ENCODE results near the gene TASP1. TPM values are rescaled to one million over a fixed set of nuclear protein-coding genes. Genes with fewer than 3 reads are reported as not detected.
"Not testable (repeated sequence)": the region's sequence is repeated elsewhere in the genome, so short reads cannot be mapped to it uniquely, and the experiment has no call there.

TASP1 gene
- total RNA-seq, 1 experiment from 2014 or later = 25.9 TPM

DNA sequence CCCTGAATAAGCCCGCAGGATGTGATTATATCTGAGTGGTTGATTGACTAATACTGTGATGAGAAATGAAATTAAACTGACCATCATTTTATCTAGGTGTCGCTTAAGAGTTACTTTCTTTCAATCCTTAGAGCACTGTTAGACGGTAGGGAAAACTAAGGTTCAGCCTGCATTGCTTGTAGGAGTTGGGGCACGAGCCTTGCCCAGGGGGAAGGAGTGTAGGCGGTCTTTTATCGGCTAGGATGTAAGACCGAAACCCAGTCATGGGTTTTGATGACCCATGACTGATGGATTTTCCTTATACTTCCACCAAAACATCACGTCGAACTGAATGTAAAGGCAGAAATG, 392 bp upstream of the TASP1 start:
- intact Hi-C loops (cut with micrococcal nuclease; ENCODE audit: unreplicated experiment) = no loop called here
- no peak for DNase-seq
- Histone ChIP-seq H3K9me3 (ENCODE audit: insufficient read depth, low read depth) (no peaks in the 10 kb centered on the region), H3F3A (ENCODE audit: insufficient read depth, low read depth) (peaks cover 6% of the 10 kb centered on the region; the same call in 1 of the 2 replicates), H4K20me1 (ENCODE audit: insufficient read depth) (0 out of 2 replicates have a peak, but pooled peaks cover 4% of the 10 kb centered on the region), H3K4me2 (peak overlapping the region; percentile 92), H3K4me1 (replicated peaks; ENCODE audit: insufficient read depth) (peaks cover 18% of the 10 kb centered on the region), H3K27me3 (ENCODE audit: insufficient read depth, low read depth) (no peaks in the 10 kb centered on the region), H3K9me2 (ENCODE audit: insufficient read depth) (no peaks in the 10 kb centered on the region), H2AFZ (peak overlapping the region; percentile 91), H3K27ac (peak overlapping the region; percentile 50; the same call in 1 of the 2 replicates), H3K4me3 (peak overlapping the region; percentile 98), H3K36me3 (ENCODE audit: low read depth) (no peaks in the 10 kb centered on the region), H3K79me2 (ENCODE audit: low read depth) (peaks cover 44% of the 10 kb centered on the region)
- TF ChIP-seq EZH2 (IDR thresholded peaks at IDR 0.05; ENCODE audit: low read depth) = no peak
- TF ChIP-seq, protein P1, sequence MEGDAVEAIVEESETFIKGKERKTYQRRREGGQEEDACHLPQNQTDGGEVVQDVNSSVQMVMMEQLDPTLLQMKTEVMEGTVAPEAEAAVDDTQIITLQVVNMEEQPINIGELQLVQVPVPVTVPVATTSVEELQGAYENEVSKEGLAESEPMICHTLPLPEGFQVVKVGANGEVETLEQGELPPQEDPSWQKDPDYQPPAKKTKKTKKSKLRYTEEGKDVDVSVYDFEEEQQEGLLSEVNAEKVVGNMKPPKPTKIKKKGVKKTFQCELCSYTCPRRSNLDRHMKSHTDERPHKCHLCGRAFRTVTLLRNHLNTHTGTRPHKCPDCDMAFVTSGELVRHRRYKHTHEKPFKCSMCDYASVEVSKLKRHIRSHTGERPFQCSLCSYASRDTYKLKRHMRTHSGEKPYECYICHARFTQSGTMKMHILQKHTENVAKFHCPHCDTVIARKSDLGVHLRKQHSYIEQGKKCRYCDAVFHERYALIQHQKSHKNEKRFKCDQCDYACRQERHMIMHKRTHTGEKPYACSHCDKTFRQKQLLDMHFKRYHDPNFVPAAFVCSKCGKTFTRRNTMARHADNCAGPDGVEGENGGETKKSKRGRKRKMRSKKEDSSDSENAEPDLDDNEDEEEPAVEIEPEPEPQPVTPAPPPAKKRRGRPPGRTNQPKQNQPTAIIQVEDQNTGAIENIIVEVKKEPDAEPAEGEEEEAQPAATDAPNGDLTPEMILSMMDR (conservative IDR thresholded peaks at IDR 0.05) = no peak
- ChIA-PET POLR2A (ENCODE audit: unreplicated experiment) (interaction anchor here (0.6 to 0.9 kb wide), 3 partner anchors 133 to 709 kb away, joined by 3 to 32 read pairs (median 3); no protein-coding TSS in a partner anchor), CTCF (no interaction called here)
- no TSS peak for BruUV-seq (replicated peaks)

DNA sequence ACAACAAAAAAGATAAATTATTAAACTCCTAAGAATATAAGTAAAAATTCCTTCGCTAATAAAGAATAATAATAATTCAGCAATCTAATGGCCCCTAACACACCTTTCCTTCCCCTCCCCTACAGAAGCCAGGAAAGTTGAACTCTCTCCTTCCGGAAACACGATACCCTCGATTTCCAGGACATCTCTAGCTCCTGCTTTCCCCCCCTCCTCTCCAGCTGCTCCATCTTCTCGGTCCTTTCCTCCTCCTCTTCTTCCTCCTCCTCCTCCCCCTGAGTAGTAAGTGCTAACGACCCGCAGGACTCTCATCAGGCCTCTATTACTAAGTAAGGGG, 603 bp downstream of the TASP1 start:
- Histone ChIP-seq H4K20me1 (ENCODE audit: insufficient read depth) (peaks cover 8% of the 10 kb centered on the region), H2AFZ (peak overlapping the region; percentile 92), H3F3A (ENCODE audit: insufficient read depth, low read depth) (peaks cover 6% of the 10 kb centered on the region; the same call in 1 of the 2 replicates), H3K9me3 (ENCODE audit: insufficient read depth, low read depth) (no peaks in the 10 kb centered on the region), H3K36me3 (ENCODE audit: low read depth) (no peaks in the 10 kb centered on the region), H3K4me3 (peak overlapping the region; percentile 98), H3K4me2 (peak overlapping the region; percentile 81), H3K9me2 (ENCODE audit: insufficient read depth) (no peaks in the 10 kb centered on the region), H3K27ac (peak overlapping the region; percentile 74), H3K79me2 (ENCODE audit: low read depth) (peaks cover 53% of the 10 kb centered on the region), H3K27me3 (ENCODE audit: insufficient read depth, low read depth) (no peaks in the 10 kb centered on the region), H3K4me1 (replicated peaks; ENCODE audit: insufficient read depth) (peaks cover 18% of the 10 kb centered on the region)
- no TSS peak for BruUV-seq (replicated peaks)
- DNase-seq = peak in 1 of 2 experiments; percentile 35
- ChIA-PET POLR2A (ENCODE audit: unreplicated experiment) (interaction anchor here (0.6 to 1.0 kb wide), 2 partner anchors 23 to 49 kb away, joined by 3 to 5 read pairs; no protein-coding TSS in a partner anchor), CTCF (no interaction called here)
- intact Hi-C loops (cut with micrococcal nuclease; ENCODE audit: unreplicated experiment) = no loop called here
- no peak for TF ChIP-seq EZH2 (IDR thresholded peaks at IDR 0.05; ENCODE audit: low read depth)
- TF ChIP-seq, protein P1 (conservative IDR thresholded peaks at IDR 0.05) = no peak

DNA sequence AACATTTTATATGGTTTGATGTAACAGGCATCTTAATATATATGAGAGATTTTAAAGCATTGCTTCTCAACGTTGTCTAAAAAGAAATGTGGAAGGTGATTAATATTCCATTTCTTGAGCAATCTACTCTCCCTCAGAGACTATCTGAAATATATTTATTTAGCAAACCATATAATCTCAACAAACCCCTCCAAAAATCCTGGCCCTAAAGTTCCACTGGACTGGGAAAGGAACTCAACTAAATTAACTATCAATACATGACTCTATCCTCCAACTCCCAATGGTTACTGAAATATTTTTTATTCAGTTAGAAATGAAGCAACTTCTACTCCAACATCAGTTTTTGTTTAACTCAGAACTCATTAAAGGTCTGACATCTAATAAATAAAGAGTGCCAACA, 6.3 kb downstream of the TASP1 start:
- H2AFZ ChIP-seq = no peak overlapping the region
- intact Hi-C loops (cut with micrococcal nuclease; ENCODE audit: unreplicated experiment) = no loop called here
- no peak overlapping the region for H3K27ac ChIP-seq
- H3K9me3 ChIP-seq (ENCODE audit: insufficient read depth, low read depth) = no peaks in the 10 kb centered on the region
- 0 out of 2 replicates have a peak, but pooled peaks cover 6% of the 10 kb centered on the region for H3K36me3 ChIP-seq (ENCODE audit: low read depth)
- no peaks in the 10 kb centered on the region for H3F3A ChIP-seq (ENCODE audit: insufficient read depth, low read depth)
- H3K4me3 ChIP-seq = no peak overlapping the region
- no TSS peak for BruUV-seq (replicated peaks)
- POLR2A ChIA-PET (ENCODE audit: unreplicated experiment) = no interaction called here
- no peak for DNase-seq
- TF ChIP-seq EZH2 (IDR thresholded peaks at IDR 0.05; ENCODE audit: low read depth) = no peak
- TF ChIP-seq, protein P1 (conservative IDR thresholded peaks at IDR 0.05) = no peak
- no peaks in the 10 kb centered on the region for H3K27me3 ChIP-seq (ENCODE audit: insufficient read depth, low read depth)
- 0 out of 2 replicates have a peak, but pooled peaks cover 7% of the 10 kb centered on the region for H3K4me1 ChIP-seq (replicated peaks; ENCODE audit: insufficient read depth)
- H3K4me2 ChIP-seq = no peak overlapping the region
- H3K9me2 ChIP-seq (ENCODE audit: insufficient read depth) = no peaks in the 10 kb centered on the region
- peaks cover 62% of the 10 kb centered on the region for H3K79me2 ChIP-seq (ENCODE audit: low read depth)
- CTCF ChIA-PET = no interaction called here
- peaks cover 19% of the 10 kb centered on the region for H4K20me1 ChIP-seq (ENCODE audit: insufficient read depth)

DNA sequence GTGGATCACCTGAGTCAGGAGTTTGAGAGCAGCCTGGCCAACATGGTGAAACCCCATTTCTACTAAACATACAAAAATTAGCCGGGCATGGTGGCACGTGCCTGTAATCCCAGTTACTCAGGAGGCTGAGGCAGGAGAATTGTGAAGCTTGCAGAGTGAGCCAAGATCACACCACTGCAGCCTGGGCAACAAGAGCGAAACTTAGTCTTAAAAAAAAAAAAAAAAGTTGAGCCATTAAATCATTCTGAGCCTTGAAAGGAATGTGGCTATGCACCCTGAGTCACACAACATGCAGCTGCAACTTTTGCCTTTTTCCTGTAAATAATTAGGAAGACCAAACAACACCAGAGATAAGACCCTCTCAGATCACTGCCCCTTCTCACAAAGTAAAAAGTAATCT, 11.2 kb downstream of the TASP1 start:
- H3K4me2 ChIP-seq; H3K9me3 ChIP-seq (ENCODE audit: insufficient read depth, low read depth); intact Hi-C loops (cut with micrococcal nuclease; ENCODE audit: unreplicated experiment); H3K27ac ChIP-seq; H2AFZ ChIP-seq; H3K9me2 ChIP-seq (ENCODE audit: insufficient read depth); H3K36me3 ChIP-seq (ENCODE audit: low read depth); POLR2A ChIA-PET (ENCODE audit: unreplicated experiment); H3K4me1 ChIP-seq (replicated peaks; ENCODE audit: insufficient read depth); H3F3A ChIP-seq (ENCODE audit: insufficient read depth, low read depth); H3K4me3 ChIP-seq; H4K20me1 ChIP-seq (ENCODE audit: insufficient read depth); BruUV-seq (replicated peaks); CTCF ChIA-PET; DNase-seq; H3K27me3 ChIP-seq (ENCODE audit: insufficient read depth, low read depth): not testable (repeated sequence)
- peaks cover 14% of the 10 kb centered on the region for H3K79me2 ChIP-seq (ENCODE audit: low read depth)

Data from PC-9 (cell line).